Urothelium cell line (cell line): ENCODE measurements around the gene CFAP46.
"Not testable (repeated sequence)": the region's sequence is repeated elsewhere in the genome, so short reads cannot be mapped to it uniquely, and the experiment has no call there.

Experiments
- DNase-seq: peaks from one replicate; pipeline ENCODE4 v3.0.0; 2011; ENCODE audit warnings: low spot score, mixed read lengths
- FAIRE-seq: peaks from 2 replicates; lab custom pipeline; 2011; peaks lifted over from hg19 to GRCh38; lab: Jason Lieb, UNC

Gene CFAP46

DNA sequence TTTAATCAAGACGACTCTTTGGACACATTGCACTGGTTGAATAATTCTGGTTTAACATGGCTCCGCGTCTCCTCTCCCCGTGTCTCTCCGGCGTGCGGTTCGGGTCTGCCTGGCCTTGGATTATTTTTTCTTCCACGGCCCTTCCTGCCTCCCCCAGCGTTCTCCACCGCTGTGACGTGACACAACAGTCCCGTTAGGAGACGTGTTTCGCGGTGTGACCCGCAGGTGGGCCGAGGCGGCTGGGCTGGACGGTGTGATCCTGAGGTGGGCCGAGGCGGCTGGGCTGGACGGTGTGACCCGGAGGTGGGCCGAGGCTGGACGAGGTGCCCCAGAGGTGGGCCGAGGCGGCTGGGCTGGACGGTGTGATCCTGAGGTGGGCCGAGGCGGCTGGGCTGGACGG lies 144.4 kb downstream of the CFAP46 start:
- FAIRE-seq, DNase-seq: not testable (repeated sequence)

DNA sequence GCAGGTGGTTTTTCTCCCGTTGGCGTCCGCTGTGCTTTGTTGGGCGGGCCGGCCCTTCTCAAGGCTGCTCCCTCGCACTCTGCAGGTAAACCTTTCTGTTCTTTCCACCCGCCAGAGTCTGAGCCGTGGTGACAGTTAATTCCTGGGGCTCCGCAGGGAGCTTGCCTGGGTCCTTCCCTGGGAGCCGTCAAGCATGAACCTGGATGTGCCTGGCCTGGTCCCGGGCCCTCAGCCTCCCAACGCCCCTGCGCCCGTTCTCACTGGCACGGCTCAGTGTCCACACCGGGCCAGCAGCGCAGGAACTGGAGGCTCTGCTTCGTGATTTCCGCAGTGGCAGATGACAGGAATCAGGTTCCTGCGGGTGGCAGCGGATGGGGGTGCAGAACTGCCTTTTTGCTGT lies 145.5 kb downstream of the CFAP46 start:
- FAIRE-seq: no peak
- no peak for DNase-seq

DNA sequence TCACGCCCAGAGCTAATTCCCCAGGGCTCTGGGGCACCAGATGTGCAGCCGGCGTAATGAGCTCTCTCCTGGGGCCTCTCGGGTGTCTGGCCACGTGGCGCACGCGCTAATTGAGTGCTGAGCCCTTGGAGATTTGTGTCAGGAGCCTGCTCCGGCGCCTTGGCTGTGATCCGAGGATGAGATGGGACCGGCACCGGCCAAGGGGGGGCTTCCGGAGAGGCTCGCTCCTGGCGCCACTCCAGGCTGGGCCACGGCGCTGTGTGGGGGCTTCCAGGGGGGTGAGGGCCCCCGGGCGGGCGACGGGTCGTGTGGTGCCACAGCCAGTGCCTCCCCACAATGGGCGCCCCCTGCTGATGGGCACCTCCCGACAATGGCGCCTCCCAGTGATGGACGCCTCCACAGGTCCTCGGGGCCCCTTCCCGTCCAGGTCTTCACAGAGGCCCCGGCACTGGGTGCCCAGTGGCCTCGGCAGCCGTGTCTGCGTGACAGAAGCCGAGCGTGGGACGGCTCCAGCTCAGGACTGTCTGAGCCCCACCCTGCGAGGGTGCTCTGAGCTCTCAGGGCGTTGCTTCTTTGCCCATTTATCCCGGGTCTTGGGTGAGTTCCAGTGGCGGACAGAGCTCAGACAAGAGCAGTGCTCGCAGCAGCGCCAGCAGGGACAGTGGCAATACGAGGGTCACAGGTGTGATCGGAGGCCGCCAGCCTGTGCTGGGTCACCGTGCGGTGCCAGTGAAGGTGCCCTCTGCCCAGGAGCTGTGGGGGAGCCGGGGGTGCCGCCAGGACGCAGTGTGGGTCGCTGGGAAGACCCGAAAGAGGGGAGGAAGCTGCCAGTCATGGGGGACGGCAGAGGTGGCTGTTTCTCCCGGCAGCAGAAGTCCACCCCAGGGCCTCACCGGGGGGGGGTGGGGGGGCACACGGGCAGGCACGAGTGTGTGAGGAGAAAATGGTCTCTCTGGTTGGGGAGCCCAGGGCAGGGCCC lies 148.2 kb downstream of the CFAP46 start:
- FAIRE-seq (no peak), DNase-seq (no peak)

DNA sequence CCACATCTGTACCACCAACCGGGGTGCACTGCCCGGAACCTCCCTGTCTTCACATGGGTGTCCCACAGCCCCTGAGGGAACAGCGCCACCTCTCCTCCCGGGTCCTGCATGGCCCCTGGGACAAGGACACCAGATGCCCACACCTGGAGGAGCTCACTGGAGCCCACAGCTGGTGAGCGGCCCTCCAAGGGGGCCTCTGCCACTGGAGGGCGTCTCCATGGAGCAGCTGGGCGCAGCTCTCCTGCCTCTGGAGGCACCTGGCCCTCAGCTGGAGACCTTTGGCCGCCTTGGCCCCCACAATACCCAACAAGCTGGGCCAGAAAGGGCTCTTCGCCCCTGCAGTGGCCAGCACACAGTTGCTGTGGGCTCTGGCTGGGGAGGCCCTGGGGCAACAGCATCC lies 149.2 kb downstream of the CFAP46 start:
- no peak for FAIRE-seq
- DNase-seq: no peak

DNA sequence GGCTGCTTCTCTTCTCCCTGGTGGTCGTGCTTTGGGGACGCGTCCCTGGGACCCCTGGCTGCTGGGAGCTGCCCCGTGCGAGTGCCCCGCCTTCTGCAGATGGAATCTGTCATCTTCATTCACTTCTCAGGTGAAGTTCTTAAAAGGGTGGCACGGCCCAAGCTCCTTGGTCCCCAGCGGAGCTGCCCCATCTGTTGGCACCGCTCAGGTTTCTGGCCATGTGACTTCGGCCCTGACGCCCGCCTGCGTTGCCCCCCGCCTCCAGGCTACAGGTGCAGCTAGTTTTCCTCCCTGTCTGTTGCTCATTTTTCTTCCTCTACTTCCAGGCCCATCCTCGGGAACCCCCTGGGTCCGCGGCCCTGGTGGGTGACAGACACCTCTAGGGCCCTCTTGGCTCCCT lies 149.6 kb downstream of the CFAP46 start:
- DNase-seq (no peak), FAIRE-seq (no peak)

DNA sequence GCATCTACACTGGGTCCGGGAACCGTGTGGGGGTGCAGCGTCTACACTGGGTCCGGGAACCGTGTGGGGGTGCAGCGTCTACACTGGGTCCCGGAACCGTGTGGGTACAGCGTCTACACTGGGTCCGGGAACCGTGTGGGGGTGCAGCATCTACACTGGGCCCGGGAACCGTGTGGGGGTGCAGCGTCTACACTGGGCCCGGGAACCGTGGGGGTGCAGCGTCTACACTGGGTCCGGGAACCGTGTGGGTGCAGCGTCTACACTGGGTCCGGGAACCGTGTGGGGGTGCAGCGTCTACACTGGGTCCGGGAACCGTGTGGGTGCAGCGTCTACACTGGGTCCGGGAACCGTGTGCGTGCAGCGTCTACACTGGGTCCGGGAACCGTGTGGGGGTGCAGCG lies 150.3 kb downstream of the CFAP46 start:
- not testable (repeated sequence) for FAIRE-seq, DNase-seq

DNA sequence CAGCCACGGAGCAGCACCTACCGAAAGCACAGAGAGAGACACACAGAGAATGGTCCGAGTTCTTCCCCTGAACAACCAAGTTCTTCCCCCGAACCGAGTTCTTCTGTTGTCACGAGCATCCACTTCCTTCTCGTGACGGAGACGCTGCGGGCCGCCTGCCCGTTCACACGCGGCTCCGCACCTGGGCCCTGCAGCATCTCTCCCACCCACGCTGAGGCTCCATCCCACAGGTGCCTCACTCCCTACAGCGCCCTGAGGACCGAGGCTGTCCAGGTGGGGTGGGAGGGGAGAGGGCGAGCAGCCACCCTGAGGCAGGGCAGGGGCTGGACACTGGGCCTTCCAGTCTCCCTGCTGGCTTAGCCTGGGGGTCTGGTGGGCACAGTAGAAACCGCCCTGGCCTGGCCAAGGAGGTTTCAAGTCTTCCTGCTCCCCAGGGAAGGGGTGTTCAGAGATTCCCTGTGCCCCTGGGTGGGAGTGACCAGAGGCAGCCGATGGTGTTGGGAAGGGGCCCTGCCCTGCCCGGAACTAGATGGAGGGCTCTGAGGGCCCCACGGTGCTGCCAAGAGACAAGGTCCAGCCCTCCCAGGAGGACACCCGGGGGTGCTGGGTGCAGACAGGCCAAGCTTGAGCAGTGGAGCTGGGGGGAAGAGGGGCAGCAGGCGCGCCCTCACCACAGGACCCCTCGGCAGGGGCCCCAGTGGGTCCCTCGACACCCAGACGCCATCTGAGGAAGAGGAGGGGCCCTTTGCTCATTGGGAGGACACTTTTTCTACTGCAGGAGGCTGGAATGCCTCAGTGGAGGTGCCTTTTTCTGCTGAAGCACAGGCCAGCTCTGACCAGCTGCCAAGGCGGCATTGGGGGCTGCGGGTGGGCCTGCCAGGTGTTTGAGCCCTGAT lies 151.2 kb downstream of the CFAP46 start:
- no peak for FAIRE-seq

DNA sequence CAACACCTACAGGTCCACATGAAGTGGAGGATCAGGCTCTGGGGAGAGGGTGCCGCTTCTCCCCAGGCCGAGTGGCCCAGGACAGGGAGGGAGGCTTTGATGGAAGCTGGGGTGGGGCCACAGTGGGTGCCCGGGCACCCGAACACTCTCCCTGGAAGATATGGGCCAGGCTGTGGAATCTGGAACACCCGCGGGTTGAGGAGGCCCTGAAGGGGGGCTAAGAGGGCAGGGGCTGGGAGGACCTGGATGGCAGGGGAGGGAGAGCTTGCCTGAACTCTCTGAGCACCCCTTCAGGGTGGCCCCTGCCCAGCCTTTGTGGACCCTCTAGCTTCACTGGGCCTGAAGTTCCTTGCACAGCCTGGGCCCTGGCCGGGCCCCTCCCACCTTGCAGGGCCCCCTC lies 151.9 kb downstream of the CFAP46 start:
- DNase-seq (no peak), FAIRE-seq (no peak)

More for the DNA sequence above, 151.2 kb downstream of the CFAP46 start:
- DNase-seq: no peak

DNA sequence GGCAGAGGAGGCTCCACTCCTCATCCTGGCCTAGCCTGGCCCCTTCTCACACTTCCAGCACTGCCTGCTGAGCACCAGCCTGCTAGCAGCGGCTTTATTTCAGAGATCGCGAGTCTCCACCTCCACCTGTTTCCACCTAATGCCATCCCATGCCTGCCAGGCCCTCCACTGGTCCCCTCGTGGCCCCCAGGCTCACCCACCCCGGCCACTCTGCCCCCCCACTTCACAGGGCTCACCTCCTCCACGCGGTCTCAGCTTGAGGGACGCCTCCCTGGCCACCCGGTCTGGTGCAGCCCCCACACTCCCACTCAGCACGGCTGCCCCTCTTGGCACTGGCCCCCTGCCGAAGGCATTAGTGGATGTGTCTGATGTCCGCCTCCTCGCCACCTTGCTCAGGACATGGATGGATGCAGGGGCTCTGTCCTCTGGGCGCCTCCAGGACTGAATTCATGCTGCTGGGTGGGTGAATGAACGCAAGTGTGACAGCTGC lies 152.7 kb downstream of the CFAP46 start:
- no peak for FAIRE-seq
- DNase-seq: no peak

DNA sequence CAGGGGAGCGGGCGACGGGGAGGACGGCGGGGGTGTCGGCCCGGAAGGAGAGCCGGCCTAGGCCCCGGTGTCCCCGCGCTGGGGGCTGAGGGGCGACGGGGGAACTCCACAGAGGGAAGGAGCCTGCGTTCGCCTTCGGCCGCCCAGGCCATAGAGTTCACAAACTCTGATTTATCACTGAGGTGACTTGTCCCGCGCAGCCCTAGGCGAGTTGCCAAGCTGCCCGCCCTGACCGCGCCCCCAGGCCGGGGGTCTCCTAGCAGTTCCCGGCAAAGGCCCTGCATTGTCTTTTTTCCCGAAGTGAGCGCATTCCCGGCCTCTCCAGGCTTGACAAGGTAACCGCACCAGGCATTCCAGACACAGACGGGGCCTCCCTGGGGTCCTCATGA lies 153.5 kb downstream of the CFAP46 start:
- no peak for DNase-seq
- FAIRE-seq: no peak

DNA sequence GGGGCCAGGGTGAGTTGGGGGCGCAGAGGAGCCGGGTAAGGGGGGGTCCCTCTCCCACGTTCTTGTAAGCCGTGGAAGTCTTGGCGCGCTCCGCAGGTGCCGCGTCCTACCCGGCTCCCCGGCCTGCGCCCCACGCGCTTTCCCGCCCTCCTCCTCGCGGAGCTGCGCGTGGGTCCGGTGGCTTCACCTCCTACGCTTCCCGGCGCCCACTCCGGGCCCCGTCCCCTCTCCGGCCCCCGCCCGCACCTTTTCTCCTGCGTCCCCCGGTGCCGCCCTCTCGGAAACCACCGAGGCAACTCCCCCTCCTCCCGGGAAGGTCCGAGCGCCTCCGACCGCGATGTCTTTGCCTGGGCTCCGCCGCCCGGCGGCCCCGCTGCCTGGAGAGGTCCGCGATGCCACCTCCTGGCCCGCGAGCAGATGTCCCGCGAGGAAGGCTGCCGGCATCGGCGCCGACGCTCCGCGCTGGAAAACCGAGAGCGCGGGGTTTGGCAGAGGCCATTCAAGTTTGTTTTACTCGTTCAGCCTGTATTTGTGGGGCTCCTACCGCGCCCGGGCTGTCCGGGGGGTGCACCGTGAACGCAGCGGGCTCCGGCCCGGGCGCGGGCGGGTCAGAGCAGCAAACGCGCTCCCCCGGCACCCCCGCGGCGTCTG lies 154.1 kb downstream of the CFAP46 start:
- FAIRE-seq: no peak
- DNase-seq: no peak

DNA sequence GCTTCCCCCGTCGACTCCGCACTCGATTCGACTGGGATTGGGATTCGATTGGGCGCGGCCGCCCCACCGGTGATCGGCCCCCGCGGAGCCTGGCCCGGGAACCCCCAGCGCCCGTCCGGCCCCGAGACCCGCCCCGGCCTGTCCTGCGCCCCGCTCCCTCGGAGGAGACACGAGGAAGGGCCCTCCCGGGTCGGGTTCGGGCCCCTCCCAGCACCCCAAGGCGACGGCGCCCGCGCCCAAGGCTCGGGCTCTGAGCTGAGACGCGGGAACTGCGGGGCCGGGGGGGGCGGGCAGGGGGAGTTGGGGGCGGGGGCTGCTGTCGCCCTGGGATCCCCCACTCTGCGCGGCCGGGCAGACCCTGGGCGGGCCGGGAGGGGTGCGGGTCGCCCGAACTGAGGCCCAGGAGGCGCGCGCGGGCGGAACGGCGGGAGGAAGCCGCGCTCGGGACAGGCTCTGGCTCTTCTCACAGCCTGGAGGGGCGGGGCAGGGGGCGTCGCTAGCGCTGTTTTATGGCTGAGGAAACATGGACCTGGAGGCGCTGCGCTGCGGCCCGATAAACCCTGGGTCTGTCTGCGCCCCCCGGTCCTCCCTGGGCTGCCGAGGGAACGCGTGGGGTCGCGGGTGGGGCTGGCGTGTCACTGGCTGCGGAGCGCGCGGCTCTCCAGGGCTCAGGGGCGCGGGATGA lies 154.7 kb downstream of the CFAP46 start:
- FAIRE-seq: no peak

DNA sequence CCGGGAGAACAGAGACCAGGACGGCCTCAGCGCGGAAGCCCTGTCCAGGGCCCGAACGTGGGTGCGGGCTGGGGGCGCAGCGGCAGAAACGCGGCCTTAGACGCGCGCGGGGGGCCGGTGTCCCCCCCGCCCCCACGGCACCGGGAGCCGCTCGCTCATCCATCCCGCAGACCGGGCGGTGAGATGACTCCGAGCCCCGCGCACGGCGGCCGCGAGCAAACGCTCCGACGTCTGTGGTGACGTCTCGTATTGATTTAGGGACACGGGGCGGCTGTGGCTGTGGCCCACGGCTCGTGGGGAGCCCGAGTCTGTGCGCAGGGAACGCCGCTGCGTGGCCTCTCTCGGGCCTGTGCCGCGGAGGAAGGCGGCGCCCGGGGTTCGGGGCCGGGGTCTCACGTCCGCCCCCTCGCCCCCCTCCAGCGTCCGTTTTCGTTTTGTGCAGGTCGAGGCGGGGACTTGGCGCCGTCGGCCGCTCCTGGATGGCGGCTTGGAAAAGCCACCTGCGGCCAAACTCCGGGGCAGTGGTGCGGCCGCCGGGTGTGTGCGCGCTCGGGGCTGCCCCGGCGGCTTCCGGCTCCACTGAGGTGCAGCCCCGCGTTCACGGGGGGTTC lies 155.4 kb downstream of the CFAP46 start:
- no peak for FAIRE-seq
- DNase-seq: no peak

More for the DNA sequence above, 154.7 kb downstream of the CFAP46 start:
- no peak for DNase-seq

DNA sequence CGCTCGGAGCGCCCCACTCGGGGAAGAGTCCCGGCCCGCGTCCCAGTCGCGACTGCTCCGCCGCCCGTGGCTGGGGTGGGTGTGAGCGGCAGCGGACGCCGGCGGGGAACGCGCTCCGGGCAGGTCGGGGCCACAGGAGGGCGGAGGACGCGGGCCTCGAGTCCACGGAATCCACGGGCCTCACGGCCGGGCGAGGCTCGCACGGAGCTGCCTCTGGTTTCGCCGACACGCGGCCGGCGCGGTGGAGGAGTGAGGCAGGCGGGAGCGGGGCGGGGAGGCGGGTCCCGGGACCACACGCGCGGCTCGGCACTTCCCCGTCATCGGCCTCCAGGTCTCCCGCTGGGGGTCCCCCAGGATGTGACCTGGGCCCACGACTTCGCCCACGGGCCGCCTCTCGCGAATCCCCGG lies 155.9 kb downstream of the CFAP46 start:
- DNase-seq: no peak
- FAIRE-seq: no peak

DNA sequence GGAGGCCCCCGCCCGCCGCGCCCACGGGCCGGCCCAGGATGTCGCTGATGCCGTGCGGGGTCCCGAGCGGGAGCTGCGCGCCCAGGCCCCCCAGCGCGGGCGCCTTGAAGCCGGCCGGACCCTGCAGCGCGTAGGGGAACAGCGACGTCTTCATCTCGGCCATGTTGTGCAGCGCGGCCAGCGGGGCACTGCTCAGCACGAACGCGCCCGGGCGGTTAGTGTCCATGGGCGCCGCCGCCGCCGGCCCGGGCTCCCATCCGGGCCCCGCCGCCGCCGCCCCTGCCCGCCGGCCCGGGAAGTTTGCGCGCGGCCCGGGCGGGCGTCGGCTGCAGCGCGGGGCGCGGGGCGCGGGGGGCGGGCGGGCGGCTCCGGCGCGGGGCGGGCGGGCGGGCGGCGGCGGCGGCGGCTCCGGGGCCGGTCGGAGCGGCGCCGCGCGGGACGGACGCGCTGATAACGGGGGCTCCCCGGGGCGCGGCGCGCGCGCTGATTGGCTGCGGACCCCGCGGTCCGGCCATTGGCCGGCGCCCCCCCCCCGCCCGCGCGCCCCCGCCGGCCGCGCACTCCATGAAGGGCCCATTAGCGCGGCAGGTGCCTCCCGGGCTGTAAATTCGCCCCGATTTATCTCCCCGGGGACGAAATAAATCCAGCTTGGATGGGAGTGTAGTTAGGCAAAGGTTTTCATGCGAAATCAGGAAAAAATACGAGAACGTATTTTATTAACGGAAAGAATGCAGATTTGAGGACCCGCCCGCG lies 156.5 kb downstream of the CFAP46 start, which contains the start of gene NKX6-2:
NKX6-2 (minus strand) TSS at position 425 of the 753 bp plus-strand sequence; CDS start at position 226, 199 bp downstream.
- no peak for DNase-seq
- FAIRE-seq: no peak

DNA sequence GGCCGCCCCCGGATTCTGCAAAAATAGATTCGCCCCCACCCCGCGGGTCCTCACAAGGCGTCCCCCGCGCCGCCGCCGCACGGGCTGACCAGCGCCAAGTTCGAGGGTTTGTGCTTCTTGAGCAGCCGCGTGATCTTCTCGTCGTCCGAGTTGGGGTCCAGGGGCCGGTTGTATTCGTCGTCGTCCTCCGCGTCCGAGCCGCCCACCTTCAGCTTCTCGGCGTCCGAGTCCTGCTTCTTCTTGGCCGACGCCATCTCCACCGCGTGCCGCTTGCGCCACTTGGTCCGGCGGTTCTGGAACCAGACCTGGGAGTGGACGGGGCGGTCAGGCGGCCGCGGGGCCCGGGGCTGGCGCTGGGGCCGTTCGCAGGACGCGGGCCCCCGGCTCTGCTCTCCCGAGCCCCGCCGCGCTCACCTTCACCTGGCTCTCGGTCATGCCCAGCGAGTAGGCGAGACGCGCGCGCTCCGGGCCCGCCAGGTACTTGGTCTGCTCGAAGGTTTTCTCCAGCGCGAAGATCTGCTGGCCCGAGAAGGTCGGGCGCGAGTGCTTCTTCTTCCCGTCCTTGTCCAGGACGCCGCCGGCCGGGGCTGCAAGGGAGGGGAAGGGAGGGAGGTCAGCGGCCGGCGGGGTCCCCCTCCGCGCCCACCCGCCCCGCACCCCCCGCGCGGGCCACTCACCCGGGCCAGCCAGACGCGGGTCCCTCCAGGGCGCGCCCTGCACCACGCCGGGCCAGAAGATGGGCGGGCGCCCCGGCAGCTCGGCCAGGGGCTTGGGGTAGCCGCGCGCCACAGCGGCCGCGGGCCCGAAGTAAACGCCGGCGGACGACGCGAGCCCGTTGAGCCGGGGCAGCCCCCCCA lies 157.3 kb downstream of the CFAP46 start:
- FAIRE-seq: no peak
- no peak for DNase-seq

DNA sequence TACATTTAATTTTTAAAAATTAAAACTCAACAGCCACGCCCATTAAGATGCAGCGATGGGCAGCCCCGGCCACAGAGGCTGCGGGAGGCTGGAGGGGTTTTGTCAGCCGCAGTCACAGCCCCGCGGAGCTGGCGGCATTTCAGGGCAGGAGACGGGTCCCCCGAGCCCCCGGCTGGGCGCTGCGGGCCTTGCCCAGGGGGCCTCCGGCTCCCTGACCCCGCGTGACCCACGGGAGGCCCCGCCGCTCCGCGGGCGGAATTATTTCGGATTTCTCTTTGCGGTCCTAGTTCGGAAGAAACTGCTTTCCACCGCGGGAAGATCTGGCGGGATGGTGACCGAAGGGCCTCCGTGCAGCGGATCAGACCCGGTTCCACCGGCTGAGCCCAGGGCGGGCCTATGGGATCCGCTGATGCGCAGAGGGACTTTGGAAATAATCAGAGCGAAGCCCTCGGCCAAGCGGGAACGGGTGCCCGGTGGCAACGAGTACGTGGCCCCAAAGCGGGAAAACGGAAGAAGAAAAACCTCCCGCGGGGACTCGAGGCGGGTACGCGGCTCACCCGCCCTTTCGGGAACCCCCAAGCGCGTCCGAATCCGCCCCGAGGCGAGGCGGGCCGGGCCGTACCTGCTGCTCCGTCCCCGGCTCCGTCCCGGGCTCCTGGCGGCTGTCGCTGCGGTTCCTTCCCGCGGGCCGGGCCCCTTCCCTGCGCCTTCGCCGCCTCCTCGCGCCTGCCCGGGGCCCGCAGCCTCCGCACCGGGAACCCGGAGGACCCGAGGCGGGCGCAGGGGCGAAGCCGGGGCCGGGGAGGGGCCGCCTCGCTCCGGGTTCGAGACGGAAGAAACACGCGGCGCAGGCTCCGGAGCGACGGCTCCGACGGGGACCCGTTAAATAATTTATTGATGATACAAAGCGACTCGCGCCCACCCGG lies 158.2 kb downstream of the CFAP46 start:
- DNase-seq (no peak), FAIRE-seq (no peak)
